GM12872 (cell line): Measurements from ENCODE around the gene SNX30.

Source experiments
- CTCF ChIP-seq: IDR thresholded peaks from 3 replicates; pipeline ENCODE4 v1.5.1; 2011; ENCODE audit warnings: low read depth, mild to moderate bottlenecking, low read length, moderate library complexity; ENCODE audit not compliant: insufficient read depth

SNX30 gene

GRCh38 chr9:112880650-112881049 is 130.1 kb downstream of the SNX30 start:
- TF ChIP-seq CTCF: no peak

GRCh38 chr9:112881331-112881730 is 130.8 kb downstream of the SNX30 start:
- no peak for TF ChIP-seq CTCF

- no peak for TF ChIP-seq CTCF
These were observed 133.5 kb downstream of the SNX30 start for GRCh38 chr9:112884101-112884500.

- TF ChIP-seq CTCF: no peak
These were observed 134.2 kb downstream of the SNX30 start for GRCh38 chr9:112884721-112885120.

GRCh38 chr9:112885324-112885723 is 134.8 kb downstream of the SNX30 start:
- TF ChIP-seq CTCF: no peak

- no peak for TF ChIP-seq CTCF
These were observed 135.8 kb downstream of the SNX30 start for GRCh38 chr9:112886351-112886750.

- TF ChIP-seq CTCF: peak; percentile 46; the same call in 2 of the 3 replicates
These were observed 136.8 kb downstream of the SNX30 start for GRCh38 chr9:112887381-112887780.
